Endothelial cell (in vitro differentiated cells): ENCODE results near the gene SAMD13. TPM values are rescaled to one million over a fixed set of nuclear protein-coding genes. Genes with fewer than 3 reads are reported as not detected.

Experiments used
- DNase-seq: peaks from one replicate; pipeline ENCODE4 v3.0.0; 2021; ENCODE audit warnings: low spot score
- H3K27ac Mint-ChIP-seq: one replicate; pipeline ENCODE4 v1.8.0; 2021; ENCODE audit warnings: mixed read lengths, inconsistent platforms; ENCODE audit not compliant: unreplicated experiment
- H3K27me3 Mint-ChIP-seq: one replicate; pipeline ENCODE4 v1.8.0; 2021; ENCODE audit warnings: mild to moderate bottlenecking, moderate library complexity, mixed read lengths, inconsistent platforms; ENCODE audit not compliant: unreplicated experiment
- H3K36me3 Mint-ChIP-seq: one replicate; pipeline ENCODE4 v1.8.0; 2021; ENCODE audit warnings: mild to moderate bottlenecking, low read depth, mixed read lengths, inconsistent platforms; ENCODE audit not compliant: unreplicated experiment
- H3K4me1 Mint-ChIP-seq: one replicate; pipeline ENCODE4 v1.8.0; 2021; ENCODE audit warnings: mild to moderate bottlenecking, mixed read lengths, inconsistent platforms; ENCODE audit not compliant: unreplicated experiment
- H3K4me3 Mint-ChIP-seq: one replicate; pipeline ENCODE4 v1.8.0; 2021; ENCODE audit warnings: mild to moderate bottlenecking, mixed read lengths, inconsistent platforms; ENCODE audit not compliant: unreplicated experiment
- H3K9me3 Mint-ChIP-seq: one replicate; pipeline ENCODE4 v1.8.0; 2021; ENCODE audit warnings: mixed read lengths, inconsistent platforms; ENCODE audit not compliant: unreplicated experiment
- total RNA-seq: library from RNA; stranded (reverse); fragmentation: NEBNext Ultra II Directional; extraction: Animal tissue kit (Norgen Biotek cat#: 25700); gene quantifications from one replicate; pipeline ENCODE4 v1.2.1, GENCODE V29; 2021; ENCODE audit not compliant: unreplicated experiment
- TF ChIP-seq, protein P1 (sequence below): fragments of 200-600 bp; sonication (generic); IDR thresholded peaks from one replicate; pipeline ENCODE4 v1.5.0; 2021; ENCODE audit warnings: antibody characterized with exemption; ENCODE audit not compliant: unreplicated experiment

SAMD13 gene
- total RNA-seq, 1 donor from 2014 or later = 1.8 TPM

DNA sequence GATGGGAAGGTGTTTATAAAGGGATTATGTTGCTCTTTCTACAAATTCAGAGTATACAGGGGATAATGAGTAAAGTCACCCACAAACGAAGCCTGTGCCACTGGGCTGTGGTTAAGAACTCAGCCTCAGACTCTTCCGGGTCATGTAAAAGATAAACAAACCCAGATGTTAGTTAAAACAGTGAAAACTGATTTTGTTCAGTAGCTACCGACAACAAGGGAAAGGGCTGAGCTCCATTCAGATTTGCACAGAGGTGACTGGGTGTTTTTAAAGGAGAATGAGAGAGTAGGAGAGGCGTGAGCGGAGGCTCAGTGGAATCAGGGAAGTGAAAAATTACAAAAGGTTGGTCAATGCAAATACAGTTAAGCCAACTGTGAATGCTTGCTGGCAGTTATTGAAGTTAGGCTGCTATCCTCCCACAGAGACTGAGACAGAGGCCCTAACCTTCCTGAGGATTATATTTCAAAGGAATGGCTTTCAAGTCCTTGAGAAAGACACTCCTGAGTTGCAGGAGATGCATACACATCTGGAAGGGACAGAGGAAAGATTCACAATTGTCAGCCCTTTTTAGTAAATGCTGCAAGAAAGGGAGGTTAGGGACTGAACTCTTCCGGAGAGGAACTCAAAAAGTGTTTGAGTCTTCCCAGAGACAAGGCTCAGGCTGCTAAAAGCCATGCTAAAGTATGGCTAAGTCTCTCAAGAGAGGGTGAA lies 29.9 kb upstream of the SAMD13 start:
- TF ChIP-seq, protein P1, sequence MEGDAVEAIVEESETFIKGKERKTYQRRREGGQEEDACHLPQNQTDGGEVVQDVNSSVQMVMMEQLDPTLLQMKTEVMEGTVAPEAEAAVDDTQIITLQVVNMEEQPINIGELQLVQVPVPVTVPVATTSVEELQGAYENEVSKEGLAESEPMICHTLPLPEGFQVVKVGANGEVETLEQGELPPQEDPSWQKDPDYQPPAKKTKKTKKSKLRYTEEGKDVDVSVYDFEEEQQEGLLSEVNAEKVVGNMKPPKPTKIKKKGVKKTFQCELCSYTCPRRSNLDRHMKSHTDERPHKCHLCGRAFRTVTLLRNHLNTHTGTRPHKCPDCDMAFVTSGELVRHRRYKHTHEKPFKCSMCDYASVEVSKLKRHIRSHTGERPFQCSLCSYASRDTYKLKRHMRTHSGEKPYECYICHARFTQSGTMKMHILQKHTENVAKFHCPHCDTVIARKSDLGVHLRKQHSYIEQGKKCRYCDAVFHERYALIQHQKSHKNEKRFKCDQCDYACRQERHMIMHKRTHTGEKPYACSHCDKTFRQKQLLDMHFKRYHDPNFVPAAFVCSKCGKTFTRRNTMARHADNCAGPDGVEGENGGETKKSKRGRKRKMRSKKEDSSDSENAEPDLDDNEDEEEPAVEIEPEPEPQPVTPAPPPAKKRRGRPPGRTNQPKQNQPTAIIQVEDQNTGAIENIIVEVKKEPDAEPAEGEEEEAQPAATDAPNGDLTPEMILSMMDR = no peak

DNA sequence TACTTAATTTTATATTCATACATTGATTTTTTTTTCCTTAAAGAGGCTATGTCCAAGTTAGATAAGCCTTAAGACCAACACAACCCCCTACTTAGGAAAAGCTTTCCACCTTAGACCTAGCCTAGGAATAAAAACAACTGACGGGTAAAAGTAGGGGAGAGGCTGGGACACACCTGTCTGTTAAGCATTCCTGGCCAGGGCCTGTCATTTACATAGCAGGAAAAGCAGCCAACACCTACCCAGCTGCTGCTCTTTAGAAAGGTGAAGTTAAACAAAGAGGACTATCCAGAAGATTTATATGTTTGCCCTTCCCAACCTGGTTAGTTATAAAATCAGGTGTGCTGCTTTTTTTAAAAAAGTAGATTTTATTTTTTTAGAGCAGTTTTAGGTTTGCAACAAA lies 29.1 kb upstream of the SAMD13 start:
- Mint-ChIP-seq H3K9me3 (no peaks in the 10 kb centered on the region), H3K27me3 (no peaks in the 10 kb centered on the region), H3K4me1 (peaks cover 8% of the 10 kb centered on the region), H3K4me3 (no peak overlapping the region), H3K36me3 (no peaks in the 10 kb centered on the region), H3K27ac (no peak overlapping the region)
- TF ChIP-seq, protein P1 = no peak
- DNase-seq = no peak

More for the DNA sequence above, 29.9 kb upstream of the SAMD13 start:
- no peak for DNase-seq
- Mint-ChIP-seq H3K4me3 (no peak overlapping the region), H3K36me3 (no peaks in the 10 kb centered on the region), H3K27ac (no peak overlapping the region), H3K4me1 (peaks cover 8% of the 10 kb centered on the region), H3K9me3 (no peaks in the 10 kb centered on the region), H3K27me3 (no peaks in the 10 kb centered on the region)

DNA sequence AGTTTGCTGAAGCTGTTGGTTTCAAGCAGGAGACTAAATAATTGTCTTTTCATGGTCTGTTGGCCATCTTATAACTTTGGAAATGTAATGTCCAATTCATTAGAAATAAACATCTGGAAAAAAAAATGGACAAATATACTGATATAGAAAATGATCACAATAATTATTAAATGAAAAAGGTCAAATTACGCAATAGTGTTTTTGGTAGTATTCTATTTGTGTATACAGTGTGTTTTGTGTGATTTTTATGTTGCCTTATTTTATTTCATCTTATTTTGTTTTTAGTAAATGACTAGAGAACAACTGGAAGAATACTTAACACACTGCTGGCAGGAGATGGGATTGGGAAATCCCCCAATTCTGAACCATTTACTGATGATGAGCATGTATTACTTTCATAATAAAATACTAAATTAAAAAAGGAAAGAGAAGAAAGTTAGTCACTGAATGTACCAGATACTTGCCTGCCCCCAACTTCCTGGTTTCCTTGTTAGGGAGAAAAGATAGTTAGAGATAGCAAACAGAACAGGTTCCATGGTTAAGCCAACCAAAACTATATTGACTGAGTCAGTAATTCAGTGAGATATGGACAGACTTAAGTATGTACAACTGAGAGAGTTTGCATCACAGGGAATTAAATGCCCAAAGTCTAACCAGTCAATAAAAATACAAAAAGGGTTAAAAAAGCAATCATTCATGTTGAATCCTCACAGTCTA lies 24.0 kb upstream of the SAMD13 start:
- Mint-ChIP-seq H3K27me3 (no peaks in the 10 kb centered on the region), H3K9me3 (no peaks in the 10 kb centered on the region), H3K36me3 (no peaks in the 10 kb centered on the region), H3K4me3 (no peak overlapping the region), H3K4me1 (no peaks in the 10 kb centered on the region), H3K27ac (no peak overlapping the region)
- TF ChIP-seq, protein P1 = no peak
- DNase-seq = no peak

GRCh38 chr1:84278905-84279304 lies 22.6 kb upstream of the SAMD13 start:
- Mint-ChIP-seq H3K27ac (no peak overlapping the region), H3K4me3 (no peak overlapping the region), H3K9me3 (no peaks in the 10 kb centered on the region), H3K36me3 (no peaks in the 10 kb centered on the region), H3K4me1 (no peaks in the 10 kb centered on the region), H3K27me3 (no peaks in the 10 kb centered on the region)
- TF ChIP-seq, protein P1 = no peak
- no peak for DNase-seq

DNA sequence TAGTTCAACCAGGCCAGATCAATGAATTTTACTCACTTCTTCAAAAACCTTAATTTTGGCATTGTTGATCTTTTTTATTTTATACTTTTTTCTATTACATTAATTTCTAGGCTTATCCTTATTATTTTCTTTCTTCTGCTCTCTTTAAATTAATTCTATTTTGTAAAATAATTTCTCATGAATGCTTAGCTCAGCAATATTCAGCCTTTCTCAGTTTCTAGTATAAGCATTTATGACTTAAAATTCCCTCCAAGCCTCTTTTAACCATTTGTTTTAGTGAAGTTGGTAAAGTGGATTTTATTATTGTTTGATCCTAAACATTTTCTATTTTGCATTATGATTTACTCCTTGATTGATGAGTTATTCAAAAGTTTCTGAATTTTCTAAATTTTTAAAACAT lies 20.6 kb upstream of the SAMD13 start:
- no peak for DNase-seq
- Mint-ChIP-seq H3K4me3 (no peak overlapping the region), H3K36me3 (no peaks in the 10 kb centered on the region), H3K4me1 (no peaks in the 10 kb centered on the region), H3K27me3 (no peaks in the 10 kb centered on the region), H3K27ac (no peak overlapping the region), H3K9me3 (no peaks in the 10 kb centered on the region)
- TF ChIP-seq, protein P1 = no peak
